Progenitor cell of endocrine pancreas (in vitro differentiated cells): ENCODE results near the gene UBALD2. TPM values are rescaled to one million over a fixed set of nuclear protein-coding genes. Genes with fewer than 3 reads are reported as not detected.
"Not testable (repeated sequence)": the region's sequence is repeated elsewhere in the genome, so short reads cannot be mapped to it uniquely, and the experiment has no call there.

Source experiments
- DNase-seq: peaks from one replicate; pipeline ENCODE4 v3.0.0; 2021; ENCODE audit warnings: low spot score; ENCODE audit not compliant: unreplicated experiment
- H3K27ac Mint-ChIP-seq: 2 replicates; pipeline ENCODE4 v1.8.0; 2021; ENCODE audit warnings: mild to moderate bottlenecking, moderate library complexity, mixed read lengths
- H3K27me3 Mint-ChIP-seq: 2 replicates; pipeline ENCODE4 v1.8.0; 2021; ENCODE audit warnings: mixed read lengths
- H3K36me3 Mint-ChIP-seq: 2 replicates; pipeline ENCODE4 v1.8.0; 2022; ENCODE audit warnings: mixed read lengths; ENCODE audit not compliant: insufficient read depth
- H3K4me1 Mint-ChIP-seq: 2 replicates; pipeline ENCODE4 v1.8.0; 2021; ENCODE audit warnings: low read depth, mixed read lengths
- H3K4me3 Mint-ChIP-seq: 2 replicates; pipeline ENCODE4 v1.8.0; 2021; ENCODE audit warnings: low read depth, mild to moderate bottlenecking, moderate library complexity, mixed read lengths
- H3K9me3 Mint-ChIP-seq: 2 replicates; pipeline ENCODE4 v1.8.0; 2021; ENCODE audit warnings: low read depth, mixed read lengths
- long read RNA-seq: library from polyadenylated mRNA; unstranded; transcript quantifications from one replicate; pipeline ENCODE4 v2.0.0, GENCODE V29; 2020
- total RNA-seq: library from RNA; stranded (reverse); gene quantifications from 2 replicates; pipeline ENCODE4 v1.2.1, GENCODE V29; 2021
- TF ChIP-seq, protein P1 (sequence below): fragments of 200-600 bp; sonication (generic); IDR thresholded peaks from one replicate; pipeline ENCODE4 v1.5.0; 2021; ENCODE audit warnings: antibody characterized with exemption, mild to moderate bottlenecking; ENCODE audit not compliant: unreplicated experiment

The UBALD2 gene
- 31.2 and 36.3 TPM in 2 replicates for total RNA-seq
- long read RNA-seq, result 0 reads

DNA sequence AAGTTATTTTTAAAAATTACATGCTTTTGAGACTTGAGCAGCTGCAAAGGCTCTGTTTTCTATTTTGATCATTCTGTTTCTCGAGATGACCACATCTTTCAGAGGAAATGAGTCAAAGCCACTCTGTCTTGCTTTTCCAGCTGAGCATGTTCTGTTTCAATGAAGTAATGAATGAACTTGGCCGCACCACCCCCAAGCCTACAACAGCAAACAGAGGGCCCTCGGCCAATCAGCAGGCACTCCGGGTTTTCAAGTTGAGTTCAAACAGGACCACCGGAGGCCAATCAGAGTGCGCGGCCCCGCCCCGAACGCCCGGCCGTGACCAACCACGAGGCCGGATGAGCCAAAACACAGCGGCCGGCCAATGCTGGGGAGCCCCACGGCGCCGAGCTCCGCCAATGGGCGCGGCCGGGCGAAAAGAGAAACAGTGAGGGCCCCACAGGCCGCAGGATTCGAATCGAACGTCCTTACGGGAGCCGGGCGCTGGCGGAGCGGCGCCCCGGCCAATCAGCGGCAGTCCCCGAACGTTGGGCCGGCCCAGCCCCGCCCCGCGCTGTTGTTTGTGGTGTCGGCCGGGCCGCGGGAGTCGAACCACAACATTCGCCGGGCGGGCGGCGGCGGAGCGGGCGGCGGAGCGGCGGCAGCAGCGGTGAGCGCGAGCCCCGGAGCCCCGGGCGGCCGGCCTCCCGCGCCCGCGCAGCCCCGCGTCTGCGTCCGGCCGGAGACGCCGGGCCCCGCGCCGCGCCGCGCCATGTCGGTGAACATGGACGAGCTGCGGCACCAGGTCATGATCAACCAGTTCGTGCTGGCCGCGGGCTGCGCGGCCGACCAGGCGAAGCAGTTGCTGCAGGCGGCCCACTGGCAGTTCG lies at the start of gene UBALD2:
TSS of gene UBALD2 (plus strand) at position 594 of the 869 bp plus-strand sequence. CDS start at position 752, 158 bp downstream.
- Mint-ChIP-seq H3K27ac (peak within 1 kb of the TSS; percentile 96), H3K4me1 (peaks cover 44% of the 10 kb centered on the region), H3K27me3 (no peaks in the 10 kb centered on the region), H3K4me3 (peak within 1 kb of the TSS; percentile 82), H3K9me3 (no peaks in the 10 kb centered on the region), H3K36me3 (peaks cover 4% of the 10 kb centered on the region)
- TF ChIP-seq, protein P1, sequence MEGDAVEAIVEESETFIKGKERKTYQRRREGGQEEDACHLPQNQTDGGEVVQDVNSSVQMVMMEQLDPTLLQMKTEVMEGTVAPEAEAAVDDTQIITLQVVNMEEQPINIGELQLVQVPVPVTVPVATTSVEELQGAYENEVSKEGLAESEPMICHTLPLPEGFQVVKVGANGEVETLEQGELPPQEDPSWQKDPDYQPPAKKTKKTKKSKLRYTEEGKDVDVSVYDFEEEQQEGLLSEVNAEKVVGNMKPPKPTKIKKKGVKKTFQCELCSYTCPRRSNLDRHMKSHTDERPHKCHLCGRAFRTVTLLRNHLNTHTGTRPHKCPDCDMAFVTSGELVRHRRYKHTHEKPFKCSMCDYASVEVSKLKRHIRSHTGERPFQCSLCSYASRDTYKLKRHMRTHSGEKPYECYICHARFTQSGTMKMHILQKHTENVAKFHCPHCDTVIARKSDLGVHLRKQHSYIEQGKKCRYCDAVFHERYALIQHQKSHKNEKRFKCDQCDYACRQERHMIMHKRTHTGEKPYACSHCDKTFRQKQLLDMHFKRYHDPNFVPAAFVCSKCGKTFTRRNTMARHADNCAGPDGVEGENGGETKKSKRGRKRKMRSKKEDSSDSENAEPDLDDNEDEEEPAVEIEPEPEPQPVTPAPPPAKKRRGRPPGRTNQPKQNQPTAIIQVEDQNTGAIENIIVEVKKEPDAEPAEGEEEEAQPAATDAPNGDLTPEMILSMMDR, result no peak
- DNase-seq, result peak; percentile 99

DNA sequence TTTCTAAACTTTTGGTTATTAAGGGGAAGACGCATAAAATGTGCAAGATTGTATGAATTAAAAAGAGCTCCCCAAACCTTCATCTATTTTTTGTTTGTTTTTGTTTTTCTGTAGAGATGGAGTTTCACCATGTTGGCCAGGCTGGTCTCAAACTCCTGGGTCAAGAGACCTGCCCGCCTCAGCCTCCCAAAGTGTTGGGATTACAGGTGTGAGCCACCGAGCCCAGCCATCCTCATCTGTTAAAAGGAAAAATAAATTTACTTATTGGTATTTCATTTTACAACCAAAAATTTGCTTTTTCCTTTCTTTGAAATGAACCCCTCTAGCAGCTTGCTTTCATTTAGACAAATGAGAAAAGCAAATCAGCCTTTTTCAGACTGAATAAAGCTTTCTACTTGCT lies 48.1 kb upstream of the UBALD2 start:
- no peaks in the 10 kb centered on the region for H3K9me3 Mint-ChIP-seq
- TF ChIP-seq, protein P1, result no peak
- DNase-seq, result no peak
- no peak overlapping the region for H3K27ac Mint-ChIP-seq
- no peaks in the 10 kb centered on the region for H3K36me3 Mint-ChIP-seq
- H3K4me1 Mint-ChIP-seq, result peaks cover 10% of the 10 kb centered on the region
- no peak overlapping the region for H3K4me3 Mint-ChIP-seq
- H3K27me3 Mint-ChIP-seq, result no peaks in the 10 kb centered on the region

DNA sequence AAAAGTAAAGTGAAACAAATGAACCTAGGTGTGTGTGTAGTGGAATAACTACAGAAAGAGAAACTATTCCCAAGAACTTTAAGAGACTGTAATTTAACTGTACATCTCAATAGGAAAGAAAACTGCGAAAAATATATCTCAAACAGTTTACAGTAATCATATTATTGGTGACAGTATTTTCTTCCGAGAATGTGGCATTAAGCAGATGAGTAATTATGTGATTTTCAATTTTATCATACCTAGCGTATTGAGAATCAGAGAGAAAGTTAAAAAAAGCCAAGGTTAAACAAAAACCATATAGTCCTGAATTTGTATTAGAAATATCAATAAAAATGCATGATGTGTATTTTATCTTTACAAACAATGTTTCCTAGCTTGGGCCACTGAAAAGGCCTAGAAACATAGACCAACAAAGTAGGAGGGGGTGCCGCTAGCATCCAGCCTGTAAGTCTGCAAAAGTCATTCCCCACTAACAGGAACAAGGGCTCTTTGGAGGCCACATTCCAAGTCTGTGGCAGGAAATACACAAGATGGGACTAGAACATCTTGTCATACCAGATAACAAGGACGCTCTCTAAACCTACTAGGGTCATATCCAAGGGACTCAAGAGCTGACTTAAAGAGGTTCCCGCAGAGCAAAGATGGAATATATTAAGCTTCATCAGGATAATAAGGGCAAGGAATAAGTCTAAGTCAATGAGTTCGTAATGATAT lies 45.3 kb upstream of the UBALD2 start:
- no peak for DNase-seq

DNA sequence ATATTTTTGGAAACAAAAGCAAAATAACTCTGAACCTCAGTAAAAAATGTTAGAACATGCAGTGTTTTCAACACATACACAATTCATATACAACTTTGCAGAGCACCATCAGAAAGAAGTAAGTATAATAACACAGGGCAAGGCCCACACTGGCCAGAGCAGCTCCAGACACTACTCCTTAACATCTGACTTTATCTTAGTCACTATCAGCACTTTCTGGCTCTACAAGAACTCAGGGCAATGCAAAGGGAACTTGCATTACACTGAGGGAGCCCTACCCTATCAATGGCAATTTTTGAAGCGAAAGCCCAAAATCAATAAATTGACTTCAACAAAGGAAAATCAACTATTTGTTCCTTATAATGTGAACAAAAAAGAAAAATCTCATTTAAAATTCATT lies 41.3 kb upstream of the UBALD2 start:
- peaks cover 2% of the 10 kb centered on the region for H3K36me3 Mint-ChIP-seq
- TF ChIP-seq, protein P1, result no peak
- H3K4me1 Mint-ChIP-seq, result peaks cover 11% of the 10 kb centered on the region

More for the DNA sequence above, 45.3 kb upstream of the UBALD2 start:
- TF ChIP-seq, protein P1, result no peak
- no peaks in the 10 kb centered on the region for H3K9me3 Mint-ChIP-seq
- no peaks in the 10 kb centered on the region for H3K36me3 Mint-ChIP-seq
- no peak overlapping the region for H3K27ac Mint-ChIP-seq
- H3K4me3 Mint-ChIP-seq, result no peak overlapping the region
- no peaks in the 10 kb centered on the region for H3K27me3 Mint-ChIP-seq
- H3K4me1 Mint-ChIP-seq, result peaks cover 16% of the 10 kb centered on the region

DNA sequence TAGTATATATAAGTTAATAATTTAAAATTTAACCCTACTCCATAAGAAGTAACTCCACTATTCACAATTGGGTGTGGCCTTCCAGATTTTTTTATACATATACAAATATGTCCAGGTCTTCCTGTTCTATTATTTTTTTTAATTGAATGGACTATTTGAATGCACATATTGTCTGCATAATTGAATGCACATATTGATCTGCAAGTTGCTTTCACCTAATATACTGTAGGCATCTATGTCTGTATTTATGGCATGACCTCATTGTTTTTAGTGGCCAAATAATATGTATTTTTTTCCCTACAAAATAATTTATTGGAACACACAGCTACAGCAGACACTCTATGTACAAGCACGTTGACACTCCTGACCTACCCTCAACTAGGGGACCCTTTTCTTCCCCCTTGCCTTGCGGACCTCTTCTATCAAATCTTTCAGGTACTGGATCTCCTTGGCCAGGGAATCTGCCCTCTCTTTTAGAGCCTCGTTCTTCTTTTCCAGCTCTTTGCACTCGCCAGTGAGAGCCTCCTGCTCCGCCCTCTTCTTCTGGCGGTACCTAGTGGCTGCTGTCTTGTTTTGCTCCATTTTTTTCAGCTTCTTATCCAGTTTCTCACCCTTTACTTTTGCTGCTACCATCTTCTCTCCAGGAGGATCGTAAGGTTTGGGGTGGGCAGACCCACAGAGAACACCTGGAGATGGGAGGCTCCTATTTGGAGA lies 39.6 kb upstream of the UBALD2 start:
- H3K4me3 Mint-ChIP-seq, DNase-seq, H3K9me3 Mint-ChIP-seq, H3K36me3 Mint-ChIP-seq, H3K27ac Mint-ChIP-seq, H3K27me3 Mint-ChIP-seq: not testable (repeated sequence)
- H3K4me1 Mint-ChIP-seq, result peaks cover 11% of the 10 kb centered on the region

More for the DNA sequence above, 41.3 kb upstream of the UBALD2 start:
- H3K4me3 Mint-ChIP-seq, result no peak overlapping the region
- H3K9me3 Mint-ChIP-seq, result no peaks in the 10 kb centered on the region
- DNase-seq, result no peak
- no peaks in the 10 kb centered on the region for H3K27me3 Mint-ChIP-seq
- H3K27ac Mint-ChIP-seq, result no peak overlapping the region

DNA sequence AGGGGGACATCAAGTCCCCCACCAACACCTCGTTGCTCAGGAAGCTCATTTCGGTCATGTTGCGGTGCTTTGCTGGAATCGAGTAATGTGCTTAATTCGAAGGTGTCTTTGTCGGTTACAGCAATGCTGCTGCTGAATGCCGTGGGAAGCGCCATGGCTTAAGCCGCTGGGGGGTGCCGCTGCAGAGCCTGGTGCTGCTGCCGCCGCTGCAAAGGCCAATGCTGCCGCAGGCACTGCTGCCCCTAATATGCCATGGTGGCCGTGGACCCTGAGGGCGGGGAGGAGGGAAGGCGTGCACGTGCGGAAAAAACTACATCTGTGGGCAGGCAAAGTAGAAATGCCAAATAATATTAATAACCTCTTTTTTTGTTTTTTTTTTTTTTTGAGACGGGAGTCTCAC lies 38.4 kb upstream of the UBALD2 start:
- DNase-seq, H3K27ac Mint-ChIP-seq, H3K9me3 Mint-ChIP-seq, H3K27me3 Mint-ChIP-seq, H3K36me3 Mint-ChIP-seq, H3K4me1 Mint-ChIP-seq, H3K4me3 Mint-ChIP-seq: not testable (repeated sequence)
